Activated B cell treated with CpG ODN at 0.5 μM for 24 hours (primary cell): Measurements from ENCODE around the gene SLC1A2. TPM values are rescaled to one million over a fixed set of nuclear protein-coding genes. Genes with fewer than 3 reads are reported as not detected.

ENCODE experiments used
- ATAC-seq: fragments of 200-7000 bp; cut with Tn5 transposase; one replicate; pipeline ENCODE4 v1.10.0; 2021; ENCODE audit warnings: low read depth, mild to moderate bottlenecking, moderate library complexity
- CTCF ChIA-PET: fragments of 350-600 bp; sonication (Branson Sonifier 250); formaldehyde crosslinking; loops from one replicate; lab custom pipeline; 2021; ENCODE audit warnings: antibody characterized with exemption; lab: Charles Lee
- POLR2A ChIA-PET: fragments of 350-600 bp; sonication (Branson Sonifier 250); formaldehyde crosslinking; loops from one replicate; lab custom pipeline; 2021; ENCODE audit warnings: antibody characterized with exemption; lab: Charles Lee
- DNase-seq: peaks from one replicate; pipeline ENCODE4 v3.0.0; 2022
- H3K27ac Mint-ChIP-seq: one replicate; pipeline ENCODE4 v1.8.0; 2020; ENCODE audit warnings: mixed read lengths
- H3K27me3 Mint-ChIP-seq: one replicate; pipeline ENCODE4 v1.8.0; 2021; ENCODE audit warnings: mixed read lengths
- H3K36me3 Mint-ChIP-seq: one replicate; pipeline ENCODE4 v1.8.0; 2021; ENCODE audit warnings: low read depth, mixed read lengths
- H3K4me1 Mint-ChIP-seq: one replicate; pipeline ENCODE4 v1.8.0; 2021; ENCODE audit warnings: mixed read lengths
- H3K4me3 Mint-ChIP-seq: one replicate; pipeline ENCODE4 v1.8.0; 2020; ENCODE audit warnings: mild to moderate bottlenecking, mixed read lengths
- H3K9me3 Mint-ChIP-seq: one replicate; pipeline ENCODE4 v1.8.0; 2020; ENCODE audit warnings: mixed read lengths
- CTCF ChIP-seq: fragments of 200-600 bp; IDR thresholded peaks from one replicate; pipeline ENCODE4 v1.8.0; 2022; ENCODE audit warnings: antibody characterized with exemption, mild to moderate bottlenecking
- intact Hi-C: fragments of 100-400 bp; cut with micrococcal nuclease; formaldehyde crosslinking; loops from one replicate; pipeline ENCODE4 v1.15.1; 2024
- total RNA-seq: library from RNA; stranded (reverse); gene quantifications from 2 replicates; pipeline ENCODE4 v1.2.3, GENCODE V29; 2022

Gene SLC1A2
- total RNA-seq, 1 donor from 2014 or later: not detected

GRCh38 chr11:35237351-35237750 is 182.0 kb downstream of the SLC1A2 start:
- intact Hi-C loops: no loop called here
- POLR2A ChIA-PET: interaction anchor here (0.8 kb wide), 1 partner anchor 10 kb away, joined by 3 read pairs; no protein-coding TSS in a partner anchor
- Mint-ChIP-seq H3K27me3 (no peaks in the 10 kb centered on the region), H3K9me3 (peaks cover 3% of the 10 kb centered on the region), H3K27ac (no peak overlapping the region), H3K4me1 (peaks cover 30% of the 10 kb centered on the region), H3K36me3 (peaks cover 7% of the 10 kb centered on the region), H3K4me3 (no peak overlapping the region)
- DNase-seq (no peak), ATAC-seq (no peak)
- no peak for TF ChIP-seq CTCF
- CTCF ChIA-PET: interaction anchor here (0.5 to 5.4 kb wide), 16 partner anchors 8 to 311 kb away, joined by 3 to 41 read pairs (median 4); no protein-coding TSS in a partner anchor

GRCh38 chr11:35236667-35237003 is 182.7 kb downstream of the SLC1A2 start:
- POLR2A ChIA-PET: interaction anchor here (0.5 kb wide), 1 partner anchor 65 kb away, joined by 3 read pairs; no protein-coding TSS in a partner anchor
- Mint-ChIP-seq H3K4me1 (peaks cover 30% of the 10 kb centered on the region), H3K4me3 (no peak overlapping the region), H3K27ac (no peak overlapping the region), H3K9me3 (peaks cover 3% of the 10 kb centered on the region), H3K27me3 (no peaks in the 10 kb centered on the region), H3K36me3 (peaks cover 14% of the 10 kb centered on the region)
- ATAC-seq: no peak
- intact Hi-C loops: no loop called here
- no peak for DNase-seq
- CTCF ChIA-PET: interaction anchor here (0.9 to 4.8 kb wide), 9 partner anchors 11 to 313 kb away, joined by 3 to 22 read pairs (median 3); no protein-coding TSS in a partner anchor
- no peak for TF ChIP-seq CTCF

GRCh38 chr11:35235936-35236666 is 183.3 kb downstream of the SLC1A2 start:
- H3K27me3 Mint-ChIP-seq: no peaks in the 10 kb centered on the region
- H3K9me3 Mint-ChIP-seq: peaks cover 3% of the 10 kb centered on the region
- DNase-seq: no peak
- ChIA-PET POLR2A (interaction anchor here (0.5 kb wide), 1 partner anchor 64 kb away, joined by 3 read pairs; no protein-coding TSS in a partner anchor), CTCF (interaction anchor here (0.9 to 4.8 kb wide), 7 partner anchors 24 to 313 kb away, joined by 3 to 22 read pairs (median 3); no protein-coding TSS in a partner anchor)
- TF ChIP-seq CTCF: no peak
- H3K36me3 Mint-ChIP-seq: peaks cover 19% of the 10 kb centered on the region
- intact Hi-C loops: no loop called here
- ATAC-seq: peak; percentile 29
- no peak overlapping the region for H3K4me3 Mint-ChIP-seq
- H3K4me1 Mint-ChIP-seq: peaks cover 30% of the 10 kb centered on the region
- H3K27ac Mint-ChIP-seq: peak overlapping the region; percentile 20

- no peak overlapping the region for H3K27ac Mint-ChIP-seq
Observed at GRCh38 chr11:35235498-35235897, 183.9 kb downstream of the SLC1A2 start.

More at GRCh38 chr11:35235498-35235897, 183.9 kb downstream of the SLC1A2 start:
- TF ChIP-seq CTCF: no peak
- CTCF ChIA-PET: interaction anchor here (1.0 to 4.8 kb wide), 5 partner anchors 76 to 312 kb away, joined by 3 to 22 read pairs (median 4); no protein-coding TSS in a partner anchor
- ATAC-seq (no peak), DNase-seq (no peak)
- Mint-ChIP-seq H3K36me3 (peaks cover 25% of the 10 kb centered on the region), H3K9me3 (peaks cover 3% of the 10 kb centered on the region), H3K4me1 (peaks cover 30% of the 10 kb centered on the region), H3K4me3 (no peak overlapping the region), H3K27me3 (no peaks in the 10 kb centered on the region)
- POLR2A ChIA-PET: no interaction called here
- intact Hi-C loops: no loop called here
